GM23248 (cell line): ENCODE data around the gene ARGFX. TPM values are rescaled to one million over a fixed set of nuclear protein-coding genes. Genes with fewer than 3 reads are reported as not detected.
"Not testable (repeated sequence)": the region's sequence is repeated elsewhere in the genome, so short reads cannot be mapped to it uniquely, and the experiment has no call there.

Experiments
- DNase-seq: peaks from one replicate; pipeline ENCODE4 v3.0.0-alpha.2; 2015
- H2AFZ ChIP-seq: fragments of 200-600 bp; sonication (generic); 2 replicates; pipeline ENCODE4 v1.6.1; 2016; ENCODE audit warnings: antibody characterized with exemption
- H3F3A ChIP-seq: fragments of 200-600 bp; sonication (generic); 2 replicates; pipeline ENCODE4 v1.6.1; 2016; ENCODE audit warnings: mild to moderate bottlenecking, antibody characterized with exemption, mixed run types; ENCODE audit not compliant: insufficient read depth
- H3K27ac ChIP-seq: fragments of 200-600 bp; sonication (generic); 2 replicates; pipeline ENCODE4 v1.5.1; 2016; ENCODE audit warnings: mild to moderate bottlenecking
- H3K27me3 ChIP-seq: fragments of 200-600 bp; sonication (generic); replicated peaks from 2 replicates; pipeline ENCODE4 v1.6.1; 2016; ENCODE audit warnings: mild to moderate bottlenecking; ENCODE audit not compliant: insufficient read depth
- H3K36me3 ChIP-seq: fragments of 200-600 bp; sonication (generic); 2 replicates; pipeline ENCODE4 v1.6.1; 2016; ENCODE audit warnings: low read depth, mild to moderate bottlenecking
- H3K4me1 ChIP-seq: fragments of 200-600 bp; sonication (generic); 2 replicates; pipeline ENCODE4 v1.6.1; 2016; ENCODE audit warnings: mild to moderate bottlenecking; ENCODE audit not compliant: insufficient read depth
- H3K4me2 ChIP-seq: fragments of 200-600 bp; sonication (generic); one replicate; pipeline ENCODE4 v1.6.1; 2016; ENCODE audit warnings: mild to moderate bottlenecking; ENCODE audit not compliant: unreplicated experiment
- H3K4me3 ChIP-seq: fragments of 200-600 bp; sonication (generic); 2 replicates; pipeline ENCODE4 v1.5.1; 2016; ENCODE audit warnings: mild to moderate bottlenecking
- H3K79me2 ChIP-seq: fragments of 200-600 bp; sonication (generic); 2 replicates; pipeline ENCODE4 v1.6.1; 2016; ENCODE audit warnings: mild to moderate bottlenecking; ENCODE audit not compliant: insufficient read depth
- H3K9ac ChIP-seq: fragments of 200-600 bp; sonication (generic); 2 replicates; pipeline ENCODE4 v1.6.1; 2016; ENCODE audit warnings: mild to moderate bottlenecking
- H3K9me2 ChIP-seq: fragments of 200-600 bp; sonication (generic); 2 replicates; pipeline ENCODE4 v1.6.1; 2016; ENCODE audit warnings: mixed run types, mild to moderate bottlenecking, moderate library complexity; ENCODE audit not compliant: insufficient read depth
- H3K9me3 ChIP-seq: fragments of 200-600 bp; sonication (generic); one replicate; pipeline ENCODE4 v1.6.1; 2017; ENCODE audit warnings: low read depth
- H4K20me1 ChIP-seq: fragments of 200-600 bp; sonication (generic); 2 replicates; pipeline ENCODE4 v1.6.0; 2016; ENCODE audit not compliant: insufficient read depth
- EZH2 ChIP-seq: fragments of 200-600 bp; sonication (generic); IDR thresholded peaks from 2 replicates; pipeline ENCODE4 v1.6.1; 2018; ENCODE audit warnings: antibody characterized with exemption, mild to moderate bottlenecking; ENCODE audit not compliant: insufficient read depth, poor library complexity, severe bottlenecking
- EZH2phosphoT487 ChIP-seq: fragments of 200-600 bp; sonication (generic); IDR thresholded peaks from 2 replicates; pipeline ENCODE4 v1.6.1; 2018; ENCODE audit warnings: antibody characterized with exemption, moderate library complexity, mild to moderate bottlenecking, low read depth; ENCODE audit not compliant: insufficient read depth
- WGBS, 2 experiments: methylation state at CpG; one replicate each; pipeline ENCODE4 v1.1.6; 2015 to 2017; ENCODE audit warnings: low lambda C conversion rate in 2 of 2, low coverage in 1 of 2; ENCODE audit errors: missing lambda C conversion rate in 2 of 2; 5-methylcytosine and 5-hydroxymethylcytosine counted together
- in situ Hi-C: fragments of 300-500 bp; cut with MboI; formaldehyde crosslinking; loops from 2 replicates; pipeline ENCODE4 v1.15.0; 2020
- polyA plus RNA-seq: library from polyadenylated mRNA; unstranded; fragments of >200 nt; fragmentation: Nextera tagmentation; extraction: Ambion mirVana; gene quantifications from 2 replicates; pipeline ENCODE4 v1.2.1, GENCODE V29; 2016
- total RNA-seq: library from RNA; depleted of rRNA; stranded (reverse); fragments of >200 nt; shearing (Covaris generic); gene quantifications from 2 replicates; pipeline ENCODE4 v1.2.3, GENCODE V29; 2014

The ARGFX gene
- total and polyA plus RNA-seq, 2 experiments from 2014 or later: not detected

DNA sequence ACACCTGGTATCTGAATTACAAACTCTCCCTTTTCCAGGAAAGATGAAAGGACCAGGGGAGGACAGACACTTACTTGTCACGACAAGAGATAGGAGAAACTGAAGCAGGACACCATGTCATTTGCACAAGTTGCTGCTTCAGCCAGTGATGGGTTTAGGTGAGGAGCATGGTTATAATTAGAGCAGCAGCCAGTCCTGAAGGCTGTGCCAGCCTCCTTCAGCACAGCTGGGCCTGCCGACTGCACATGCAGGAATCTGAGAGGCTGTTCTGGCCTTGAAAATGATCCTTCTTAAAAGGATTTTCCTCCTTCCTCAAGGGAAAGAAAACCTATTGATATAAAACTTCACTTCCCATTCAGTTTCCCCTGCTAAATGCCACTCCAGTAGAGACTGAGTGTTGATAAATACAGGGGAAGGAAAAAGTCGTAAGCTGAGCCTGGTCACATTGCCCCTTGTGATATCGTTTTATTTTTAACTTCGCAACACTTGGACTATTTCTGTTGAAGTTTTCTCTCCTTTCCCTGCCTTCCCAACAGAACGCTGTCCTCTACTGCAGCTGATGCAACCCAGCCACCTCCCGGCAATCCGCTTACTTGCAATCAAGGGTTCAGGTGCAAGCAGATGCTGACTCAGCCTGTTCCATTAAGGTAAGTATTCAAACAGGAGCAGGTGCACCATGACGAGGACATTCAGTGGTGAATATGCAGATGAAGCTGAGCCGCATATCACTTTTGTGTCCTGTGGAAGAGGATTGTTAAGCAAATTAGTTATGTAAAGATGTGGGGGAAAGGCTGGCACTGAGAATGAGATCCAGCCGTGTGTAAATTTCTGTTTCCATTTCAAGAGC is 25.3 kb downstream of the ARGFX start, which contains the start of gene FBXO40:
Gene FBXO40 (plus strand): TSS at position 524 of the 847 bp plus-strand sequence. CDS start 27,197 bp downstream, outside the sequence.
- H3K36me3 ChIP-seq: no peaks in the 10 kb centered on the region
- H3K27ac ChIP-seq: no peak within 1 kb of the TSS
- no peaks in the 10 kb centered on the region for H3K79me2 ChIP-seq
- no peak within 1 kb of the TSS for H3K4me3 ChIP-seq
- H4K20me1 ChIP-seq: no peaks in the 10 kb centered on the region
- 24 to 30% methylated on average over 11 of the region's 11 CpGs for WGBS, 2 experiments
- no peaks in the 10 kb centered on the region for H3K9me3 ChIP-seq
- H3K4me2 ChIP-seq: no peak within 1 kb of the TSS
- in situ Hi-C loops: no loop called here
- no peak within 1 kb of the TSS for H3K9ac ChIP-seq
- no peak for TF ChIP-seq EZH2
- no peak for TF ChIP-seq EZH2phosphoT487
- H3K9me2 ChIP-seq: no peaks in the 10 kb centered on the region
- no peaks in the 10 kb centered on the region for H3K4me1 ChIP-seq
- H3K27me3 ChIP-seq: peaks cover 7% of the 10 kb centered on the region; the same call in 1 of the 2 replicates
- no peak for DNase-seq
- no peaks in the 10 kb centered on the region for H3F3A ChIP-seq
- H2AFZ ChIP-seq: no peak within 1 kb of the TSS

DNA sequence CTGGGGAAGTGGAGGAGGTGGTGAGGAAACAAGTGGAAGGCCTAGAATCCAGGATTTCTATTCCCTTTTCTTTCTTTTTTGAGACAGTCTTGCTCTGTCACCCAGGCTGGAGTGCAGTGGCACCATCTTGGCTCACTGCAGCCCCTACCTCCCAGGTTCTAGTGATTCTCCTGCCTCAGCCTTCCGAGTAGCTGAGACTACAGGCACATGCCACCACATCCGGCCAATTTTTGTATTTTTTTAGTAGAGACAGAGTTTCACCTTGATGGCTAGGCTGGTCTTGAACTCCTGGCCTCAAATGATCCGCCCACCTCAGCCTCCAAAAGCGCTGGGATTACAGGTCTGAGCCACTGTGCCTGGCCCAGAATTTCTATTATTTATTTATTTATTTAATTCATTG is 26.1 kb downstream of the ARGFX start:
- H3K4me1 ChIP-seq, H3K27me3 ChIP-seq, H2AFZ ChIP-seq, H3K9me2 ChIP-seq, H4K20me1 ChIP-seq, H3K4me2 ChIP-seq, H3K4me3 ChIP-seq, H3K36me3 ChIP-seq, H3K79me2 ChIP-seq, in situ Hi-C loops, H3F3A ChIP-seq, H3K9me3 ChIP-seq, DNase-seq, H3K9ac ChIP-seq, H3K27ac ChIP-seq: not testable (repeated sequence)
- WGBS, 2 experiments: 40 to 57% methylated on average over 4 of the region's 4 CpGs

DNA sequence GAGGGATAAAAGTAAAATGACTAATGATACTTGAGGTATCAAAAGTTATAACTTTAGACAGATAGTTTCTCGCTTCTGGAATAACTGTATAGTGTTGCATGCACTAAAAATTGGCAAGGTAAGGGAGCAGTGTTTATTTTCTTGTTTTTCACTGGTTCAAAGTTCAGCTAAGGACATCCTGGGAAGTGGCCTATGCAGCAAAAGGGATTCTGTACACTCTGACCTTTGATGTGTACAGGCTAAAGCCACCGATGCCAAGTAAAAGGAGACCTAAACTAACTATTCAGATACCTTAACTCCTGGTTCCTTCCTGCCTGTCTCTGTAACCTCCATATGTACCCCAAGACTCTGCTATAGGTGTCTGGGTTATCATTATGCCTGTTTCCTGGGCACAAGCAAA is 27.1 kb downstream of the ARGFX start:
- in situ Hi-C loops: no loop called here
- Histone ChIP-seq H3K79me2 (no peaks in the 10 kb centered on the region), H3K27me3 (peaks cover 7% of the 10 kb centered on the region; the same call in 1 of the 2 replicates), H3K9ac (no peak overlapping the region), H3K4me1 (no peaks in the 10 kb centered on the region), H3K9me2 (no peaks in the 10 kb centered on the region), H3K36me3 (no peaks in the 10 kb centered on the region), H3K9me3 (no peaks in the 10 kb centered on the region), H3F3A (no peaks in the 10 kb centered on the region), H4K20me1 (no peaks in the 10 kb centered on the region), H3K27ac (no peak overlapping the region), H3K4me2 (no peak overlapping the region), H2AFZ (no peak overlapping the region), H3K4me3 (no peak overlapping the region)
- TF ChIP-seq EZH2 (no peak), EZH2phosphoT487 (no peak)
- no peak for DNase-seq
- WGBS, 2 experiments: 27 to 31% methylated on average over 2 of the region's 2 CpGs

GRCh38 chr3:121595765-121596406 is 28.1 kb downstream of the ARGFX start:
- H3K4me2 ChIP-seq: no peak overlapping the region
- no peak for TF ChIP-seq EZH2phosphoT487
- TF ChIP-seq EZH2: no peak
- no peaks in the 10 kb centered on the region for H3K36me3 ChIP-seq
- no peak overlapping the region for H3K9ac ChIP-seq
- no peak overlapping the region for H3K4me3 ChIP-seq
- no peaks in the 10 kb centered on the region for H4K20me1 ChIP-seq
- H3K27me3 ChIP-seq: peaks cover 5% of the 10 kb centered on the region; the same call in 1 of the 2 replicates
- no peak overlapping the region for H3K27ac ChIP-seq
- H3F3A ChIP-seq: no peaks in the 10 kb centered on the region
- no peak for DNase-seq
- no peaks in the 10 kb centered on the region for H3K4me1 ChIP-seq
- no peaks in the 10 kb centered on the region for H3K9me2 ChIP-seq
- in situ Hi-C loops: no loop called here
- 33 to 49% methylated on average over 4 of the region's 4 CpGs for WGBS, 2 experiments
- no peaks in the 10 kb centered on the region for H3K79me2 ChIP-seq
- H3K9me3 ChIP-seq: no peaks in the 10 kb centered on the region
- no peak overlapping the region for H2AFZ ChIP-seq
